Lung (tissue), 12 donors: ENCODE results near the gene RAPGEF1. TPM values are rescaled to one million over a fixed set of nuclear protein-coding genes. Genes with fewer than 3 reads are reported as not detected.

Source experiments
- ATAC-seq: fragments of 200-7000 bp; cut with Tn5 transposase; one replicate; pipeline ENCODE4 v1.9.1; 2020; ENCODE audit warnings: moderate number of reproducible peaks; ENCODE audit not compliant: insufficient read depth, low FRiP score
- DNase-seq, 3 donors: peaks; one replicate each; pipeline ENCODE4 v3.0.0-alpha.2; 2013 to 2017
- H3K27ac ChIP-seq, 2 donors: one replicate each; pipeline ENCODE4 v1.5.1; 2013; ENCODE audit warnings: mild to moderate bottlenecking in 2 of 2, moderate library complexity in 2 of 2, control low read depth in 1 of 2, inconsistent platforms in 1 of 2, low read depth in 1 of 2, low read length in 1 of 2
- H3K27me3 ChIP-seq, 3 donors: one replicate each; pipeline ENCODE4 v1.5.1; 2013; ENCODE audit warnings: low read length in 2 of 3; ENCODE audit not compliant: control insufficient read depth in 3 of 3, insufficient read depth in 3 of 3
- H3K36me3 ChIP-seq, 4 donors: one replicate each; pipeline ENCODE4 v1.5.1; 2013; ENCODE audit warnings: low read length in 4 of 4, mild to moderate bottlenecking in 1 of 4, moderate library complexity in 1 of 4; ENCODE audit not compliant: control insufficient read depth in 4 of 4, insufficient read depth in 4 of 4
- H3K4me1 ChIP-seq, 5 donors: one replicate each; pipeline ENCODE4 v1.5.1; 2013; ENCODE audit warnings: low read length in 5 of 5, mild to moderate bottlenecking in 2 of 5, moderate library complexity in 1 of 5; ENCODE audit not compliant: control insufficient read depth in 5 of 5, insufficient read depth in 5 of 5
- H3K4me3 ChIP-seq: one replicate; pipeline ENCODE4 v1.5.1; 2013; ENCODE audit warnings: mild to moderate bottlenecking, control low read depth, moderate library complexity
- H3K9ac ChIP-seq, 2 donors: one replicate each; pipeline ENCODE4 v1.5.1; 2013; ENCODE audit warnings: low read length in 2 of 2, control low read depth in 1 of 2; ENCODE audit not compliant: insufficient read depth in 1 of 2
- H3K9me3 ChIP-seq, 4 donors: one replicate each; pipeline ENCODE4 v1.5.1; 2013; ENCODE audit warnings: low read length in 3 of 4, mild to moderate bottlenecking in 1 of 4, moderate library complexity in 1 of 4; ENCODE audit not compliant: control insufficient read depth in 4 of 4, insufficient read depth in 3 of 4
- WGBS, 2 donors: extraction: QIAGEN DNeasy Blood & Tissue Kit; methylation state at CpG; one replicate each; pipeline ENCODE4 v1.1.7; 2013; 5-methylcytosine and 5-hydroxymethylcytosine counted together
- polyA plus RNA-seq, 2 donors: library from polyadenylated mRNA; stranded (reverse); fragments of 200-250 nt; gene quantifications; one replicate each; pipeline ENCODE4 v1.2.1, GENCODE V29; 2013
- total RNA-seq, 2 donors: library from RNA; depleted of rRNA in 1 of 2; stranded (reverse); fragments of >200 nt in 1 of 2; gene quantifications; one replicate each; pipeline ENCODE4 v1.2.1, GENCODE V29; 2014 to 2021
- TF ChIP-seq, protein P1 (sequence below): IDR thresholded peaks from 2 replicates; pipeline ENCODE4 v1.5.1; 2012; ENCODE audit warnings: mild to moderate bottlenecking; ENCODE audit errors: control extremely low read depth, extremely low read depth
- donor health status: control.
- donor health status: control.
- donor health status: Bipolar disorder and iron deficiency.
- donor health status: healthy.
- donor health status: DM: yes; HTN: yes; CAD: no.

Gene RAPGEF1
- total and polyA plus RNA-seq, 4 donors: 38.9 to 134 (median 55.1) TPM

DNA sequence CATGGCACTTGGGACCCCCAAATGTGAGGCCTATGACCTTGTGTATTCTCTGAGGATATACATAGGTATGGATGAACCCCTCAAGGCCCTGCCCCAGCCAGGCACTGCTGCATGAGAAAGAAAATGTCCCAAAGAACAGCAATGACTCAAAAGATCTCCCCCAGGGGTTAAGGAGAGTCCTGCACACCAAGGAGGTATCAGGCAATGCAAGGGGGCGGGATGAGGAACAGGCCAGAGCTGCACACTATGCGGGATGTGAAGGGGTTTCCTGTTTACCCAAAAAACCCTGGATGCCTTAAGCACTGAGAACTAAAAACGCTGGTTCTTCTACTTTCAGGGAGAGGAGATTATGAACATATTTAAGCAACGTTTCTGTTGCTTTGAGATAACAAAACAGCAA is 3.4 kb downstream of the RAPGEF1 start:
- H3K27ac ChIP-seq: peak overlapping the region in 1 of 2 donors; percentile 59
- no peaks in the 10 kb centered on the region for H3K36me3 ChIP-seq
- H3K27me3 ChIP-seq: no peaks in the 10 kb centered on the region
- TF ChIP-seq, protein P1, sequence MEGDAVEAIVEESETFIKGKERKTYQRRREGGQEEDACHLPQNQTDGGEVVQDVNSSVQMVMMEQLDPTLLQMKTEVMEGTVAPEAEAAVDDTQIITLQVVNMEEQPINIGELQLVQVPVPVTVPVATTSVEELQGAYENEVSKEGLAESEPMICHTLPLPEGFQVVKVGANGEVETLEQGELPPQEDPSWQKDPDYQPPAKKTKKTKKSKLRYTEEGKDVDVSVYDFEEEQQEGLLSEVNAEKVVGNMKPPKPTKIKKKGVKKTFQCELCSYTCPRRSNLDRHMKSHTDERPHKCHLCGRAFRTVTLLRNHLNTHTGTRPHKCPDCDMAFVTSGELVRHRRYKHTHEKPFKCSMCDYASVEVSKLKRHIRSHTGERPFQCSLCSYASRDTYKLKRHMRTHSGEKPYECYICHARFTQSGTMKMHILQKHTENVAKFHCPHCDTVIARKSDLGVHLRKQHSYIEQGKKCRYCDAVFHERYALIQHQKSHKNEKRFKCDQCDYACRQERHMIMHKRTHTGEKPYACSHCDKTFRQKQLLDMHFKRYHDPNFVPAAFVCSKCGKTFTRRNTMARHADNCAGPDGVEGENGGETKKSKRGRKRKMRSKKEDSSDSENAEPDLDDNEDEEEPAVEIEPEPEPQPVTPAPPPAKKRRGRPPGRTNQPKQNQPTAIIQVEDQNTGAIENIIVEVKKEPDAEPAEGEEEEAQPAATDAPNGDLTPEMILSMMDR: no peak
- WGBS, 2 donors: 20 to 28% methylated on average over 4 of the region's 4 CpGs
- H3K4me1 ChIP-seq: peaks cover 21 to 50% (median 33%) of the 10 kb centered on the region in 5 donors
- no peak overlapping the region for H3K9ac ChIP-seq
- no peak overlapping the region for H3K4me3 ChIP-seq
- no peaks in the 10 kb centered on the region for H3K9me3 ChIP-seq
- ATAC-seq (no peak), DNase-seq (no peak)

- Histone ChIP-seq H3K4me1 (peaks cover 27 to 55% (median 37%) of the 10 kb centered on the region in 5 donors), H3K27ac (peak overlapping the region in 1 of 2 donors; percentile 70), H3K36me3 (no peaks in the 10 kb centered on the region), H3K9me3 (no peaks in the 10 kb centered on the region), H3K4me3 (no peak overlapping the region), H3K27me3 (no peaks in the 10 kb centered on the region), H3K9ac (no peak overlapping the region)
- 77 to 82% methylated on average over 15 of the region's 15 CpGs for WGBS, 2 donors
- DNase-seq (no peak), ATAC-seq (no peak)
- TF ChIP-seq, protein P1: no peak
These were observed 4.4 kb downstream of the RAPGEF1 start for GRCh38 chr9:131735238-131736128.

- WGBS, 2 donors: 43 to 71% methylated on average over 8 of the region's 8 CpGs
- H3K9ac ChIP-seq: no peak overlapping the region
These were observed 5.1 kb downstream of the RAPGEF1 start for GRCh38 chr9:131734781-131735180.

More at GRCh38 chr9:131734781-131735180, 5.1 kb downstream of the RAPGEF1 start:
- Histone ChIP-seq H3K27ac (peak overlapping the region in 1 of 2 donors; percentile 70), H3K27me3 (no peaks in the 10 kb centered on the region), H3K9me3 (no peaks in the 10 kb centered on the region), H3K4me1 (peaks cover 27 to 55% (median 37%) of the 10 kb centered on the region in 5 donors), H3K36me3 (no peaks in the 10 kb centered on the region), H3K4me3 (no peak overlapping the region)
- ATAC-seq (no peak), DNase-seq (no peak)
- TF ChIP-seq, protein P1: no peak
